ENCODE measurements around the gene IL15RA.
A peak's percentile ranks its signal among the peaks of the same experiment; 100 is the strongest.

Gene IL15RA

GRCh38 chr10:5944389-5945189 is 32.8 kb downstream of the IL15RA start:
- H3K4me3 ChIP-seq (ENCODE audit: low read length), result peak overlapping the region; percentile 52
- peak; percentile 100 for DNase-seq (ENCODE audit: low read depth)
- TF ChIP-seq CTCF (conservative IDR thresholded peaks at IDR 0.05; ENCODE audit: low read length), result no peak

- peak overlapping the region; percentile 45 for H3K4me3 ChIP-seq (ENCODE audit: low read length)
- no peak for TF ChIP-seq CTCF (conservative IDR thresholded peaks at IDR 0.05; ENCODE audit: low read length)
- peak; percentile 80 for DNase-seq (ENCODE audit: low read depth)
These were observed 33.8 kb downstream of the IL15RA start for GRCh38 chr10:5943536-5943935.

- no peak for DNase-seq (ENCODE audit: low read depth)
- TF ChIP-seq CTCF (conservative IDR thresholded peaks at IDR 0.05; ENCODE audit: low read length), result no peak
- no peak overlapping the region for H3K4me3 ChIP-seq (ENCODE audit: low read length)
These were observed 34.9 kb downstream of the IL15RA start for GRCh38 chr10:5942474-5942873.

GRCh38 chr10:5942001-5942400 is 35.3 kb downstream of the IL15RA start:
- no peak for DNase-seq (ENCODE audit: low read depth)
- no peak overlapping the region for H3K4me3 ChIP-seq (ENCODE audit: low read length)
- TF ChIP-seq CTCF (conservative IDR thresholded peaks at IDR 0.05; ENCODE audit: low read length), result no peak

GRCh38 chr10:5941579-5941978 is 35.8 kb downstream of the IL15RA start:
- TF ChIP-seq CTCF (conservative IDR thresholded peaks at IDR 0.05; ENCODE audit: low read length), result no peak
- H3K4me3 ChIP-seq (ENCODE audit: low read length), result no peak overlapping the region
- no peak for DNase-seq (ENCODE audit: low read depth)

DNA sequence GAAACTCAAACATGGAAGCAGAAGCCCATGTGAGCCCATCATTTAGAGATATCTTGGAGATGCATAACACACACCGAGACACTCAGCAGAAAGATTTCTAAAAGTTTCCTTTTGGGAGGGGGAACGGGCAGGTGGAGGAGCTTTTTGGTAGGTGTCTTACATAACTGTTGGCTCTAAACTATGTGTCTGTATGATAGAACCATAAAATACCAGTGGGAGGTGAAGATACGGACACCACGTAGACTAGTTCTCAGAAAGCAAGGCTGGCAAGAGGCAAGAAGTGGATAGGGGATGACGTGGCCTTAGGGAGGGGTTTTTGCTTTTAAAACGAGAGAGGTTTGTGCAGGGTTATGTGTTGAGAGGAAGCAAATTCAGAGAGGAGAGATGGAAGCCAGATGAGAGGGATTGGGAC is 36.5 kb downstream of the IL15RA start:
- no peak for TF ChIP-seq CTCF (conservative IDR thresholded peaks at IDR 0.05; ENCODE audit: low read length)
- no peak overlapping the region for H3K4me3 ChIP-seq (ENCODE audit: low read length)
- DNase-seq (ENCODE audit: low read depth), result no peak

- DNase-seq (ENCODE audit: low read depth), result no peak
- TF ChIP-seq CTCF (conservative IDR thresholded peaks at IDR 0.05; ENCODE audit: low read length), result no peak
- no peak overlapping the region for H3K4me3 ChIP-seq (ENCODE audit: low read length)
These were observed 39.1 kb downstream of the IL15RA start for GRCh38 chr10:5938291-5938690.
